Activated naive CD8-positive, alpha-beta T cell treated with anti-CD3 and anti-CD28 coated beads, Interleukin-2, amount 10 ng/mL, durations not matched to agents 7 days and 5 days (primary cell): Measurements from ENCODE around the gene TBC1D16. TPM values are rescaled to one million over a fixed set of nuclear protein-coding genes. Genes with fewer than 3 reads are reported as not detected.
A peak's percentile ranks its signal among the peaks of the same experiment; 100 is the strongest.

ENCODE experiments used
- ATAC-seq: fragments of 150-1000 bp; cut with Tn5 transposase; one replicate; pipeline ENCODE4 v1.10.0; 2021; ENCODE audit warnings: low read depth, moderate library complexity
- POLR2A ChIA-PET: fragments of 350-600 bp; sonication (Branson Sonifier 250); formaldehyde crosslinking; loops from one replicate; lab custom pipeline; 2021; ENCODE audit warnings: antibody characterized with exemption; lab: Charles Lee
- DNase-seq: peaks from one replicate; pipeline ENCODE4 v3.0.0; 2021
- H3K27ac Mint-ChIP-seq: one replicate; pipeline ENCODE4 v1.8.0; 2022; ENCODE audit warnings: mild to moderate bottlenecking, mixed read lengths
- H3K27me3 Mint-ChIP-seq: one replicate; pipeline ENCODE4 v1.8.0; 2022; ENCODE audit warnings: mild to moderate bottlenecking, moderate library complexity, mixed read lengths
- H3K36me3 Mint-ChIP-seq: one replicate; pipeline ENCODE4 v1.8.0; 2021; ENCODE audit warnings: mild to moderate bottlenecking, mixed read lengths
- H3K4me1 Mint-ChIP-seq: one replicate; pipeline ENCODE4 v1.8.0; 2021; ENCODE audit warnings: mixed read lengths
- H3K4me3 Mint-ChIP-seq: one replicate; pipeline ENCODE4 v1.8.0; 2022; ENCODE audit warnings: mild to moderate bottlenecking, moderate library complexity, mixed read lengths
- H3K9me3 Mint-ChIP-seq: one replicate; pipeline ENCODE4 v1.8.0; 2021; ENCODE audit warnings: mixed read lengths
- total RNA-seq, 2 experiments: library from RNA; stranded (reverse); gene quantifications; one replicate each; pipeline ENCODE4 v1.2.3, GENCODE V29; 2021

The TBC1D16 gene
- total RNA-seq, 2 experiments from 2014 or later: 2.1 TPM

GRCh38 chr17:79930062-79930876, 105.4 kb downstream of the TBC1D16 start:
- no peaks in the 10 kb centered on the region for H3K9me3 Mint-ChIP-seq
- DNase-seq (no peak), ATAC-seq (no peak)
- peaks cover 52% of the 10 kb centered on the region for H3K27me3 Mint-ChIP-seq
- no peak overlapping the region for H3K4me3 Mint-ChIP-seq
- POLR2A ChIA-PET: interaction anchor here (1.3 kb wide), 1 partner anchor 10 kb away, joined by 3 read pairs; no protein-coding TSS in a partner anchor
- H3K27ac Mint-ChIP-seq: no peak overlapping the region
- H3K36me3 Mint-ChIP-seq: no peaks in the 10 kb centered on the region
- H3K4me1 Mint-ChIP-seq: peaks cover 31% of the 10 kb centered on the region

GRCh38 chr17:79929257-79930061, 106.2 kb downstream of the TBC1D16 start:
- Mint-ChIP-seq H3K27me3 (peaks cover 52% of the 10 kb centered on the region), H3K4me1 (peaks cover 33% of the 10 kb centered on the region), H3K4me3 (no peak overlapping the region), H3K36me3 (no peaks in the 10 kb centered on the region), H3K9me3 (no peaks in the 10 kb centered on the region), H3K27ac (no peak overlapping the region)
- POLR2A ChIA-PET: no interaction called here
- no peak for ATAC-seq
- DNase-seq: no peak

DNA sequence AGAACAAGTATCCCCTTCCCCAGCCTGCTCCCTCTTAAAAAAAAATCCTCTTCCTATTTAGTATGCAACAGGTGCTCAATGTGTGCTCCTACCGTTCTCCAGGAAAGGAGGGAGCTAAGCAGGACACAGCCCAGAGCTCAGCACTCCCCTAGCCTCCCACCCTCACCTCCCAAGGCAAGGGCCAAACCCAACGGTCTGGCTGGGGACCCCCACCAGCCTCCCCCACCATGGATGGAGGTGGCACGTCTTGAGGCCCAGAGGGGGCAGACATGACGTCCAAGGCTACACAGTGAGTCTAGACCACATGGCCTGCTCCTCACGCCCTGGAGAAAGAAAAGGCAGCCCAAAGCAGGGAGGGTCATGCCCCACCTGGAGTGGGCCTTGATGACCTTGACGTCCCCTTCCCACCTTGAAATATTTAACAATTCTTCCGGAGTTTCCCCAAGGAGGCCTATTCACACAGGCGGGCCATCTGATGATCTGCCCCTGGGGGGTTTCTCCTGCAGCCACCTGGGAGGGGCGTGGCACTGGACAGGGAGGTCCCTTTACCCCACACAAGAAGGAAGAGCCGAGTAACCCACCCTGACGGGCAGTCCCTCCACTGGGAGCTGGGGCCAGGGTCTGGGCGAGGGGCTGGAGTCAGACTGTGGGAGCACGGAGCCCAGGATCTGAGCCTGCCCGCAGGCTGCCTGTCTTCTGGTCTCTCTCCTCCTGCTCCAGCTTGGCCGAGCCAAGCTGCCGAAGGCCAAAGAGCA, 107.0 kb downstream of the TBC1D16 start:
- Mint-ChIP-seq H3K4me3 (no peak overlapping the region), H3K27ac (no peak overlapping the region), H3K9me3 (no peaks in the 10 kb centered on the region), H3K4me1 (peaks cover 30% of the 10 kb centered on the region), H3K27me3 (peaks cover 48% of the 10 kb centered on the region), H3K36me3 (no peaks in the 10 kb centered on the region)
- ATAC-seq (no peak), DNase-seq (no peak)
- POLR2A ChIA-PET: no interaction called here

GRCh38 chr17:79927688-79928501, 107.8 kb downstream of the TBC1D16 start:
- Mint-ChIP-seq H3K27ac (peak overlapping the region; percentile 67), H3K36me3 (no peaks in the 10 kb centered on the region), H3K4me1 (peaks cover 24% of the 10 kb centered on the region), H3K9me3 (no peaks in the 10 kb centered on the region), H3K27me3 (peaks cover 41% of the 10 kb centered on the region), H3K4me3 (peak overlapping the region; percentile 19)
- POLR2A ChIA-PET: no interaction called here
- ATAC-seq: no peak
- DNase-seq: no peak

GRCh38 chr17:79927136-79927661, 108.5 kb downstream of the TBC1D16 start:
- ATAC-seq: peak; percentile 63
- Mint-ChIP-seq H3K27me3 (peaks cover 34% of the 10 kb centered on the region), H3K4me1 (peaks cover 22% of the 10 kb centered on the region), H3K4me3 (no peak overlapping the region), H3K27ac (peak overlapping the region; percentile 67), H3K9me3 (no peaks in the 10 kb centered on the region), H3K36me3 (no peaks in the 10 kb centered on the region)
- DNase-seq: peak; percentile 52
- POLR2A ChIA-PET: no interaction called here

GRCh38 chr17:79926605-79927135, 109.0 kb downstream of the TBC1D16 start:
- H3K4me3 Mint-ChIP-seq: no peak overlapping the region

GRCh38 chr17:79926142-79926604, 109.5 kb downstream of the TBC1D16 start:
- Mint-ChIP-seq H3K36me3 (no peaks in the 10 kb centered on the region), H3K9me3 (no peaks in the 10 kb centered on the region), H3K4me1 (peaks cover 22% of the 10 kb centered on the region), H3K27ac (peak overlapping the region; percentile 51), H3K27me3 (peaks cover 27% of the 10 kb centered on the region), H3K4me3 (no peak overlapping the region)
- POLR2A ChIA-PET: no interaction called here
- ATAC-seq: no peak
- DNase-seq: no peak

More at GRCh38 chr17:79926605-79927135, 109.0 kb downstream of the TBC1D16 start:
- Mint-ChIP-seq H3K9me3 (no peaks in the 10 kb centered on the region), H3K27me3 (peaks cover 31% of the 10 kb centered on the region), H3K36me3 (no peaks in the 10 kb centered on the region), H3K4me1 (peaks cover 22% of the 10 kb centered on the region), H3K27ac (no peak overlapping the region)
- ATAC-seq (no peak), DNase-seq (no peak)
- POLR2A ChIA-PET: no interaction called here

GRCh38 chr17:79925242-79925957, 110.3 kb downstream of the TBC1D16 start:
- POLR2A ChIA-PET: no interaction called here
- ATAC-seq (no peak), DNase-seq (no peak)
- Mint-ChIP-seq H3K4me1 (peaks cover 22% of the 10 kb centered on the region), H3K27ac (peak overlapping the region; percentile 51), H3K4me3 (peak overlapping the region; percentile 39), H3K27me3 (peaks cover 21% of the 10 kb centered on the region), H3K9me3 (no peaks in the 10 kb centered on the region), H3K36me3 (no peaks in the 10 kb centered on the region)

DNA sequence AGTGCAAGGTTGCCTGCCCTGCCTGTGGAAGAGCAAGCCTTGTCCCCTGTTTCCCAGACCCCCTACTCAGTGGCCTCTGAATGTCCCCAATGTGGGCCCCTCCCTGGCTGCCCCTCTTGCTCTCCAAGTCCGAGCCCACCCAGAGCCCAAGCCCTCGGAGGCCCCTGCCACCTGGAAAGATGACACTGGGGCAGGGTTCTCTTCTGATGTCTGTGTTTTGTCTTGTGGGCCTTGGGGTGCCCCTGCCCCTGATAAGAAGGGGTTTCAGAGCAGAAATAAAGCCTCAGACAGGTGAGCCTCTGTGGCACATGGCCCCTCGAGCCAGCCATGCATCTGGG, 111.1 kb downstream of the TBC1D16 start:
- H3K27ac Mint-ChIP-seq: peak overlapping the region; percentile 34
- POLR2A ChIA-PET: no interaction called here
- no peaks in the 10 kb centered on the region for H3K9me3 Mint-ChIP-seq
- H3K4me1 Mint-ChIP-seq: peaks cover 22% of the 10 kb centered on the region
- no peaks in the 10 kb centered on the region for H3K36me3 Mint-ChIP-seq
- H3K4me3 Mint-ChIP-seq: no peak overlapping the region
- DNase-seq (no peak), ATAC-seq (no peak)
- H3K27me3 Mint-ChIP-seq: peaks cover 18% of the 10 kb centered on the region

GRCh38 chr17:79923974-79924638, 111.6 kb downstream of the TBC1D16 start:
- POLR2A ChIA-PET: interaction anchor here (0.7 to 1.3 kb wide), 2 partner anchors 84 to 224 kb away, joined by 3 to 4 read pairs; no protein-coding TSS in a partner anchor
- Mint-ChIP-seq H3K4me1 (peaks cover 22% of the 10 kb centered on the region), H3K9me3 (no peaks in the 10 kb centered on the region), H3K36me3 (no peaks in the 10 kb centered on the region), H3K4me3 (no peak overlapping the region), H3K27ac (no peak overlapping the region), H3K27me3 (peaks cover 13% of the 10 kb centered on the region)
- DNase-seq (peak; percentile 73), ATAC-seq (no peak)

DNA sequence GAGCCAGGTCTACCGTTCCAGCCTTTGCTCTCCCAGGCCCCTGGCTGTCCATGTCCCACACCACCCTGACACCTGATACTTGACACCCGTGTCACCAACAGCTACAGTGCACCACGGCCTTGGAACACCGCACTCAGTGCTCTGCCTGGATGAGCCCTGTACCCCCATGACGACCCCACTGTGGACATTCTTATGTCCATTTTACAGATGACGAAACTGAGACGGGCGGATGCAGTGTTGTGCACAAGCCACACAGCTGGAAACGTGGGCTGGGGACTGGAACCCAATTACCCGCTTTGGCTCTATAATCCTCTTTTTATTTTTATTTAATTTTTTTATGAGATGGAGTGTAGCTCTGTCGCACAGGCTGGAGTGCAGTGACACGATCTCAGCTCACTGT, 112.9 kb downstream of the TBC1D16 start:
- DNase-seq: no peak
- no peaks in the 10 kb centered on the region for H3K36me3 Mint-ChIP-seq
- H3K9me3 Mint-ChIP-seq: no peaks in the 10 kb centered on the region
- POLR2A ChIA-PET: interaction anchor here (1.3 kb wide), 1 partner anchor 83 kb away, joined by 4 read pairs; no protein-coding TSS in a partner anchor
- peaks cover 8% of the 10 kb centered on the region for H3K27me3 Mint-ChIP-seq
- peaks cover 14% of the 10 kb centered on the region for H3K4me1 Mint-ChIP-seq
- no peak overlapping the region for H3K27ac Mint-ChIP-seq
- ATAC-seq: no peak
- no peak overlapping the region for H3K4me3 Mint-ChIP-seq
